K562 treated with DMSO at 1 percent for 24 hours (cell line): ENCODE measurements around the gene CD93. TPM values are rescaled to one million over a fixed set of nuclear protein-coding genes. Genes with fewer than 3 reads are reported as not detected.

Experiments used
- total RNA-seq: library from RNA; unstranded; fragments of 300-600 nt; gene quantifications from 2 replicates; pipeline ENCODE4 v1.2.3, GENCODE V29; 2022; ENCODE audit warnings: low read depth; ENCODE audit not compliant: insufficient read depth

The CD93 gene
- total RNA-seq, result 0.05 TPM in 1 of 2 replicates, not detected in the other

DNA sequence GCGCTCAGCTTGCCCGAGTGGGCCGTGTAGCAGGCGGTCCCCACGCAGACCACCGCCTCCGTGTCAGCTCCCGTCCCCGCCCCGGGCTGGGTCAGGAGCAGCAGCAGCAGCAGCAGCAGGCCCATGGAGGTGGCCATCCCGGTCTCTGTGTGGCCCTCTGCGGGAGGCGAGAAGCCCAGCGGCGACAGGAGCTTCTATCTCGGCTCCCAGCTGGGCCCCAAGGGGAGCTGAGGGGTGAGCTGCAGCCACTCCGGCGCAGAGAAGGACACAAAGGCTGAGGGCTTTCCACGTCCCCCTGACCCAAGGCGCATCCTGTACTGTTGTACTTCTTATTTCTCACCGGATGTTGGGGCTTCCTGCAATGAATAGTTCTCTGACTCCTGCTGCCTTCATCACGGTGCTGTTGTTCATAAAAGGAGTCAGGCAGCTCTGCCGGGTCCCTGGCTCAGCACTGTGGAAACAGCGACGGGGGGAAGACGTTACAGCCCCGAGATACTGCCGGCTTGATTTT lies at the start of gene CD93:
Gene CD93 (minus strand): TSS at position 269 of the 511 bp plus-strand sequence. CDS start 132 bp downstream, at position 137.

DNA sequence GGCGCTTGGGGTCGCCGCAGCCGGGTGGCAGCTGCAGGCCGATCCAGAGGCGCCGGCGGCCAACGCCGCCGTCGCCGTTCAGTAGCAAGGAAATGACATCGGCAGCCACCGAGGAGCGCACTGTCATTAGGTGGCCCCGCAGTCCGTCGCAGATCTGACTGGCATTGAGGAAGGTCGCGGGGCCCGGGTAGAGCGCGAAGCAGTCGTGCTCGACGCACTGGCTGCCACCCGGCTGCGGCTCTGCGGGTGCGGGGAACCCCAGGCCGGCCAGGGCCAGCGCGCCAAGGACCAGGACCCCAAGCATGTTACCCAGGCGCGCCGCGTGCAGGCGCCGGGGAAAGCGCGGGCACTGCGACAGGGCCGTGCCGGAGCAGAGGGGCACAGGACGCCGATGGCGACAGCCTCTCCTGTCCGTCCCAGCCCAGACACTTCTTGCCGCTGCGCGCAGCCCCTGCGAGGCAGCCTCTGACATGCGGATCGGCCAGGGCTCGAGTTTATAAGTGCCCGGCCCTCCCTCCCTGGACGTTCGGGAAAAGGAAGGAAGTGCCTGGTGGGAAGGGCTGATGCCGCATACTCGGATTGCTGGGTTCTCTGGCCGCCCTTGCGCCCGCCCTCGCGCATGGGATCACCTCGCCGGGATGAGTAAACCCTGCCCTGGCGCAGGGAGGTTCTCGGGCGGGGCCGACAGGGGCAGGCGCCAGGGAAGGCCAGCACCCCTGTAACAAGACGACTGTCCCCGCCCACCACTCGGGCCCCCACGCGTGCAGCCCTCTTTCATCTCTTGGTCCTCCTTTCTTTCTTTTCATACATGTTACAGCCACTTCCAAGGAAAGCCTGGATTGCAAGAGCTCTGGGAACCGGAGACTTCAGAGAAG lies 36.7 kb downstream of the CD93 start, which contains the start of gene THBD:
Gene THBD (minus strand): TSS at position 472 of the 875 bp plus-strand sequence. CDS start 168 bp downstream, at position 304.

DNA sequence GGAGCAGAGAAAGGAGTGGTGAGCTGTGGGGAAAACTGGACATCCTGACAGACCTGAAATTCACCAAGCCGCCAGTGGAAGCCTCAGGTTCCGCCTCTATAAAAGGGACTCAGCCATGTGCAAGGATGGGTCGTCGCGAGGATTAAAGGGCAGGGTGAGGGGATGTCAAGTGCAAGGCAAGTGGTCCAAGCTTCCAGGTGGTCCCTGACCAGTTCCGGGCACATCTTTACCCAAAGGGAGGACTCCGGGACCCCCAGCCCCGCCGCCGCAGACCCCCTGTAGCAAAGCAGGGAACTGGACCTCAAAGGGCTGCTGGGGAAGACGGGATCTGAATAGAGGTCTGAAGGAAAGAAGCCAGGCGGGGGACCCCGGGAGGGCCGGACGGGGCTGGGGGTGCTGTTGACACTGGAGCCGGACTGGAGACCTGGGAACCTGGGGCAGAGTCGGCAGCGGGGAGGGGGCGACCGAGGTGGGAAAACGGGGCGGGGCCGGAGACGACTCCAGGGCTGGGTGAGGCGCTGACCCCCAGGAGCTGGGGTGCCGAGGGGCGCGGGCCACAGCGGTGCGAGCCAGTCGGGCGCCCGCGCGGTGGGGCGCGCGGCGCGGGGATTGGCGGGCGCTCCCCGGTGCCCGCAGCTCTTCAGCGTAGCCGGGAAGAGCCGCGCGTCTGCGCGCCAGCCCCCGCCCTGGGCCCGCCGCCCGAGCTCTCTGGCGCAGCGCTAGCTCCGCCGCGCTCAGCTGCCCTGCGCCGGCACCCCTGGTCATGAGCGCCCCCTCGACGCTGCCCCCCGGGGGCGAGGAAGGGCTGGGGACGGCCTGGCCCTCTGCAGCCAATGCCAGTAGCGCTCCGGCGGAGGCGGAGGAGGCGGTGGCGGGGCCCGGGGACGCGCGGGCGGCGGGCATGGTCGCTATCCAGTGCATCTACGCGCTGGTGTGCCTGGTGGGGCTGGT lies 51.1 kb downstream of the CD93 start, which contains the start of gene SSTR4:
Gene SSTR4 (plus strand): TSS at position 592 of the 951 bp plus-strand sequence. CDS start 172 bp downstream, at position 764.

Other genes starting within 250 kb of the CD93 start
- not detected in 2 replicates for gene SSTR4, start 51.0 kb downstream of the CD93 start, total RNA-seq
- 0.38 and 1.1 TPM in 2 replicates for gene THBD, start 36.7 kb downstream of the CD93 start, total RNA-seq